Cardiac fibroblast (primary cell): ENCODE results near the gene IGFLR1.

Experiments
- DNase-seq, 2 donors: peaks; one replicate each; pipeline versions ENCODE4 v3.0.0 to v3.0.0-alpha.2; 2010; ENCODE audit warnings: low read depth in 2 of 2
- H3K4me3 ChIP-seq, 2 donors: replicated peaks in 1 of 2; 1 replicate in 1 of 2; 2 replicates in 1 of 2; pipeline ENCODE4 v1.5.1; 2011; ENCODE audit warnings: low read depth in 2 of 2, low read length in 2 of 2, mild to moderate bottlenecking in 2 of 2, moderate library complexity in 1 of 2
- CTCF ChIP-seq: IDR thresholded peaks from one replicate; pipeline ENCODE4 v1.5.1; 2011; ENCODE audit warnings: low read depth, mild to moderate bottlenecking, low read length, inconsistent platforms

The IGFLR1 gene

DNA sequence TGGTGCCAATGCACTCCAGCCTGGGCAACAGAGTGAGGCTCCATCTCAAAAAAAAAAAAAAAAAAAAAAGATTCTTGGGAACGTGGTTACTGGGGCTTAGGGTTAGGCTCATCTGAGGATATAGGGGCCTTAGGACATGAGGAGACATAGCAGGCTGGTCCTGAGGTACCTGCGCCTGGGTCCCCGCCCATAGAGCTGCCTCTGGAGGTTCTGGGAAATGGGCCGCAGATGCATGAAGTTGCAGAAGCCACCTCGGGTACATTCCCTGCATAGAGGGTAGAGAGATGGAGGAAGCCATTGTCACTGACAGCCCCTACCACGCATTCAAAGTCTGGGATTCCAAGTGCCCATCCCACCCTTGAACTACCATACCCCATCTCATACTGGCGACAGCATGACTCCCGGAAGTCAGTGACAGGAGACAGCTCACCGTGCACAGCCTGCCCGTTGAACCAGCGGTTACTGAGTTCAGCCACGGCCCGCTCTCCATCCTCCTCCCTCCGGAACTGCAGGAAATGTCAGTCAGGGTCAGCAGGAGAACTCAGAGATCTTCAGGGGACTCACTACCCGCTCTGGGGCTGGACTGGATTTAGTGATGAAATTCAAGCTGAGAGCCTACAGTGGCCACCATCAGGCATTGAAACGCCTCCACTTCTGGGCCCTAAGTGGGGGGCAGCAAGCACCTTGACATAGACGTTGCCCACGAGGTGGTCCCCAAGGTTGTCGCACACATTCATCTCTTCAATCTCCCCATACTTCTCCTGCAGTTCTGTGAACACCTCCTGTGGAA is 1.6 kb upstream of the IGFLR1 start:
- no peak overlapping the region for H3K4me3 ChIP-seq
- TF ChIP-seq CTCF = no peak
- DNase-seq = no peak

DNA sequence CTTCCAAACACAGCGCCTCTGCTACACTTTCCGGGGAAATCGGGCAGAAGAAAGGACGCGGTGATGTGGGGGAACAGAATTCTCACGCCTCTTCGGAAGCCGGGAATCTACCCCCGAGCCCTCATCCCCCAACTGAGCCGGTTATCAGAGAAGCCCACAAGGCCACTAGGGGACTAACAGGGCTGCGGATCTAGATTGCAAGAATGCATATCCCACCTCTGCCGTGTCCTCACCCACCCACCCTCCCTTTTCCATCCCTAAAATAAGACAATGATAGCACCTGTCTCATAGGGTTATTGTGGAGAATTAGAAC is 1.1 kb downstream of the IGFLR1 start:
- no peak for TF ChIP-seq CTCF

DNA sequence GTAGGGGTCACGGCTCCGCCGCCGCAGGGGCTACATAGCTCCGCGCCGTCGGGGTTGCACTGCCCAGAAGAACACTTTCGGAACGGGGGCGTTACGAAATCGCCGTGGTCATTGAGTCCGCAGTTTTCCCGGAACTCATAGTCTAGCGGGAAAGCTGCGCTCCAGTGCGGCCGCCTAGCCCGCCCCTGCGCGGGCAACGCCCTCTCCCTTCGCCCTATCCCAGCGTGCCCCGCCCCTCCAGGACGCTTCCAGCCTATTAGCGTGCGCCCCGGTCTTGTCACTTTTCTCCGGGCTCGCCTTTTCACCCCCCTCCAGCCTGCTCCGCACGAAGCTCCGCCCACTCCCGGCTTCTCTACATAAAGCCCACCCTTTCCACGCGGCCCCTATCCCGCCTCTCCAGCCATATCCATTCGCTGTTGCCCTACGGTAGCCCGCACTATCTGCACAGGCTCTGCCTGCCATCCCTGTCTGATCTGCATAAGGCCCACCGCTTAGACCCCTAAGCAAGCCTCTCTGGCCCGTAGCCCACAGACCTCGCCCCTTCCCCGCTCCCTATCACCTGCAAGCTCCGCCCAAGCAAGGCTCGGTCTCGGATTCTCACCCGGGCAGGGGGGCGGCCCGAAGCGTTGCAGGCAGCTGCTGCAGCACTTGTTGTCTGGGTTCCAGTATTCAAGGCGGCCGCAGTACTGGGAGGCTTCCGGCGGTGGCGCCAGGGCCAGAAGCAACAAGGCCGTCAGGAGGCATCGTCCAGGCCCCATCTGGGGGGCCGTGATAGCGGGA is 1.6 kb downstream of the IGFLR1 start:
- DNase-seq = peak; percentile 96 to 97
- peak overlapping the region; percentile 58 to 62 for H3K4me3 ChIP-seq
- TF ChIP-seq CTCF = peak; percentile 29

More for the DNA sequence above, 1.1 kb downstream of the IGFLR1 start:
- H3K4me3 ChIP-seq = peak overlapping the region; percentile 58 to 62
- DNase-seq = no peak

DNA sequence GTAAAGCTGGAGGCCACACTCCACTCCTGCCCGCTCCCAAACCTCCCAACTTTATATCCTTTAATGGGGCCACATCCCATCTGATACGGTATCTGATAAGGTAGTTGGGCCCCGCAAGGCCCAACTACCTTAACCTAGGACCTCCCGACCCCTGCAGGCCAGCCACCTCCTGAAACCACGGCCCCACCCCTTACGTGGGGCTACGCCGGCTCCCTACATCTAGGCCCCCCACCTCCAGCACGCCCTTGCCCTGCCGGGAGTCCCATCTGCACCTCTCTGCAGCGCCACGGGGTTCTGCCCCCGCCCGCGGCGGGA is 2.2 kb downstream of the IGFLR1 start:
- no peak for DNase-seq
- H3K4me3 ChIP-seq = peak overlapping the region; percentile 58 to 62
- TF ChIP-seq CTCF = no peak

DNA sequence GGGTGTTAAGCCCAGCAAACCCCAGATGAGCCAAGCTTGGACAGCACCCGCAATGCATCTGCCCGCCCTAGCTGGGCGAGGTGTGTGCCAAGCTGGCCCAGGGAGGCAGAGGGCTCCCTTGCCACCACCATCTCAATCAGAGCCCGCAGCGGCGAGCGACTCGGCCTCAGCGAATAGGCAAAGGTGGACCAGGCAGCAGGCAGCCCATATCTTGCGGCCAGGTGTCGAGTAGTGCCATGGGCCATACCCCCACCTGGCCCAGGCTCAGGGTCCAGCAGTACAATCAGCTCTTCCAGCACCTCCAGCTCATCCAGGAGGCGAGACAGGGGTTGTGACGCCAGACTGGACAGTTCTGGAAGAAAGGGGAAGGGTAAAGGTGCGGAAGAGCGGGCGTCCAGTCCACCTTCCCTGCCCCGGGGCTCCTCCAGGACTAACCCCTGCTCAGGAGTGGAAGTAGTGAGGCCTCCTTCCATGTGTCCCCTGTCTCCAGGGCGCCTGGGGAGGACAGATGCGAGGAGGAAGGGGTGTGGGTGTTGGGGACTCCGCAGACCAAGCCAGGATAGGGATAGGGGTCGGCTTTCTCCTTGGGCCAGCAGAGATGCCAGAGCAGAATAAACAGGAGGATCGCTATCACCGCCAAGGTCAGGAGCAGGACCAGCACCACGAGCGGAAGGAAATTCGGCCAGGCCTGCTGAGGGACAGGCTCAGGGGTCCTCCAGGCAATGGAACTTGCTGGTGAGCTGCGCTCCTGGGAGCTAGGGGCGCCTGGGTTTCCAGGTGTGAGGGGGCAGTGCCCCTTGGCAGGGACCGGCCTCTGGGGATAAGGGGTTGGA is 2.8 kb downstream of the IGFLR1 start:
- peak overlapping the region; percentile 58 to 62 for H3K4me3 ChIP-seq
- no peak for TF ChIP-seq CTCF

GRCh38 chr19:35738887-35739229 is 3.4 kb downstream of the IGFLR1 start:
- no peak for DNase-seq
- TF ChIP-seq CTCF = no peak

More for the DNA sequence above, 2.8 kb downstream of the IGFLR1 start:
- DNase-seq = no peak

More at GRCh38 chr19:35738887-35739229, 3.4 kb downstream of the IGFLR1 start:
- H3K4me3 ChIP-seq = no peak overlapping the region
